GM21367 (cell line): ENCODE measurements around the gene PLA2G1B.
"Not testable (repeated sequence)": the region's sequence is repeated elsewhere in the genome, so short reads cannot be mapped to it uniquely, and the experiment has no call there.

Experiments used
- ATAC-seq: cut with Tn5 transposase; IDR thresholded peaks from one replicate; pipeline ENCODE4 v1.9.1; 2021; ENCODE audit not compliant: unreplicated experiment

Gene PLA2G1B

DNA sequence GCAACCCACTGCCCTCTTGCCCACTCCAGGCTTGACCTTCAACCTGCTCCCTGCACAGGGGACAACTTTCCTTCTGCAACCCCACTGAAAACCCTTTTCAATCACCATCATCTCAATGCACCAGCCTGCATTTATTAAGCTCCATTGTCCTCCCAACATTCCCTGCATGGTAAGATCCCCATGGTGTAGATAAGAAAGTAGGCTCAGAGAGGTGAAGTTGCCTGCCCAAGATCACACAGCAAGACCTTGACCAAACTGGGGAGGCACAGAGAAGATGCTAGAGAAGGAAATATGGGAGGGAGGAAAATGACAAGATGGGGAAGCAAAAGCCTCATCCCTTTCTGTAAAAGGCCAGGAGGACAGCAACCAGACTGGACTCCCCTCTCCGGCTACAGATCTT lies 31.5 kb upstream of the PLA2G1B start:
- ATAC-seq, result no peak

DNA sequence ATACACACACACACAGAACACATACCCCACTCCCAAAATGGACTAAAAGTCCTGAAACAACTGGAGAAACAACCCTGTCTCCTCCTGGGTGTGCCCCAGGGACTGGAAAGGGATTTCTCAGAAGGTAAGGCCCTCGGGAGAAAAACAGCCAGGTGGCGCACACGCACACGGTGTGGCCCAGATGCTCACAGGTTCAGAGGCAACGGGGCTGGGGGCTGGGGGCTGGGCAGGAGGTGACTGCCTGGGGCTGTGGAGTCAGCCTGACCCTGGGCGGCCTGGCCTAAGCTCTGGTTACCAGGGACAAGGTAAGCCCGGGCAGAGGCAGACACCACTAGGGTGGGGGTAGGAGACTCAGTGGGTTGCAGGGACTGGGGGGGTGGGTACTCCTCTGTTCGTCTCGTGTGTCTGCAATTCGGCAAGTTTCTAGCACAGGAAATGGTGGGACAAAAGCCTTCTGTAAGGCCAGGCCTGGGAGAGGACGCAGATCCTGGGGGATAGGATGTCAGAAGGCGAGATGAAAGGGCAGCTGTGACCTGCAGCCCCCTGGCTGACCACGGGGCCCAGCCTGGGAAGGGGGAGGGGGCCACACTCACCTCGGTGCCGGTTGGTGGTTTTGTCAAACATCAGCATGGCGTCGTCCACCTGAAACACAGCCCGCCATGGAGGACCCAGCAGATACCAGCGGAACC lies 31.0 kb upstream of the PLA2G1B start:
- no peak for ATAC-seq

DNA sequence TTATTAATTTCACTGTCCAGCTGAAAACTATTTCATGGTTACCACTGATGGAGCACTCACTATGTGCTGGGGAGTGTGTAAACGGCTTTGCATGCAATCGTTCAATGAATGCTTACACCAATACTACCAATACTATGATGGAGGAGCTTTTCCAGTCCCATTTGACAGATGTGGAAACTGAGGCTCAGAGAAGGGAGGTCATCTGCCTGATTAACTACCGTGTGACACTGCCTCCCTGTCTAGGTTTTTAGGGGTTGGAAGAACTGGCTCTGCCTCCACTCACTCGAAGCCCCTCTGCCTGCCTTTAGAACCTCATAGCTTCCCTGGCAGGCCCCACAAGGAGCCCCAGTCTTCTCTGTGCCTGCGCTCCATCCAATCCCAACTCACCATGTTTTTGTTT lies 29.5 kb upstream of the PLA2G1B start:
- no peak for ATAC-seq

DNA sequence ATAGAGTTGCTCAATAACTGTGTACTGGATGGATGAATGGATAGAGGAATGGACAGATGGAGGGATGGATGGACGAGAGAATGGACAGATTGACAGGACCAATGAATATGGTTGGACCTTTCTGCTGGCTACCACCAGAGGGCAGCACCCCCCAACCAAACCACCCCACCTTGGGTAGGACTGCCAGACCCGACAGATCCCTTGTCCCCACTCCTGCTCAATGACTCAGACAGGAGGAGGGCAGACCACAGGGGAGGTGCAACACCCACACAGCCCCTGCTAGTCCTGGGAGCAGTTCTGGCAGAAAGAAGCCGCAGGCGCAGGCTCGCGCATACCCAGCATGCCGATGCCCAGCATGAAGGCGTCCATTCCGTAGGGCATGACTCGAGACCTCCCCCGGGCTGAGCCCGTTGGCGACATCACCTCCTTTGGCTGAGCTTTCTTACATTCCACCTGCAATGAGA lies 29.0 kb upstream of the PLA2G1B start:
- no peak for ATAC-seq

DNA sequence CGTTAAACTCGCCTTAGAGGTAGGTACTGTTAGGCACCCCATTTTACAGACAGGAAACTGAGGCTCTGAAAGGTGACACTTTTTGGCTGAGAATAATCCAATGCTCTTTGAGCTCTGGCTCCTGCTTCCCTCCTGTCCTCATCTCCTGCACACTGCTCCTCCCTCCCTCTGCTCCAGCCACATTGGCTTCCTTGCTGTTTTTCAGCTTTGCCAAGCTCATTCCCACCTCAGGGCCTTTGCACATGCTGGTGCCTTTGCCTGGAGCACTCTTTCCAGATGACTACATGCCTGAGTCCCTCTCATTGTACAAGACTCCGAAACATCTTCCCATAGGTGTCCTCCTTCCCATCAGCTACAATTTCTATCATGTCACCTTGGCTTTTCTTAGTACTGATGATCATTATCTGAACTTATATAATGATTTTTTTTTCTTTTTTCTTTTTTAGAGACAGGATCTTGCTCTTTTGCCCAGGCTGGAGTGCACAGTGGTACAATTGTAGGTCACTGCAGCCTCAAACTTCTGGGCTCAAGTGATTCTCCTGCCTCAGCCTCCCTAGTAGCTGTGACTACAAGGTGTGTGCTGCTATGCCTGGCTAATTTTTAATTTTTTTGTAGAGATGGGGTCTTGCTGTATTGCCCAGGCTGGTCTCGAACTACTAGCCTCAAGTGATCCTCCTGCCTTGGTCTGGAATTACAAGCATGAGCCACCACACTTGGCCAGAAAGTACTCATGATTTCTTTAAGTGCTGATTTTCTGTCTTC lies 26.2 kb upstream of the PLA2G1B start:
- ATAC-seq, result no peak

DNA sequence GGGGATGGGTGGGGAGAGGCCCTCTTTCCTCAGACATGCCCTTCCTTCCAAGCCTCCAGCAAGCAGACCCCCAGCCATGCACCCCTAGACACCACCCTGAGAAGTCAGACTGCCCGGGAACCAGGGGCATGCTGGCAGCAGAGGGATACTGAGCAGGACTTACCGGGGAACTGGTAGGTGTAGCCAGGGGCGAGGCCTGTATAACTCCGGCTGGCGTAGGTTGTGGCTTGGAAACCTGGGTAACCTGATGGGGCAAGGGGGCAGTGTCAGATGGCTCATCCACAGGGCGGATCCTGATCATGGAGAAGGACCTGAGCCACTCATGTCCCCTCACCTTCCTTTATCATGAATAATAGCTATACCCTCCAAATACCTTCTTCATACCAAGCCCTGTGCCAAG lies 25.6 kb upstream of the PLA2G1B start:
- ATAC-seq, result no peak

DNA sequence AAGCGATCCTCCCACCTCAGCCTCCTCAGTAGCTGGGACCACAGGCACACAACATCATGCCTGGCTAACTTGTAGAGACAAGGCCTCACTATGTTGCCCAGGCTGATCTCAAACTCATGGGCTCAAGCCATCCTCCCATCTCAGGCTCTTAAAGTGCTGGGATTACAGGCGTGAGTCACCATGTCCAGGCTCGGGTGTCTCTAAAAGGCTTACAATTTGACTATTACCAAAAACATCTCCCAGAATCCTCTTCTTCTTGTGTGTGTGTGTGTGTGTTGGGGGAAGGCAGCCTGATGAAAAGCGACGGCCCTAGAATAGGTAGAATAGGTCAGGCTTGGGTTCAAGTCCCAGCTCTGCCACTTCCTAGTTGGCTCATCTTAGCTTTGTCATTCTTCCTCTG lies 24.5 kb upstream of the PLA2G1B start:
- no peak for ATAC-seq

DNA sequence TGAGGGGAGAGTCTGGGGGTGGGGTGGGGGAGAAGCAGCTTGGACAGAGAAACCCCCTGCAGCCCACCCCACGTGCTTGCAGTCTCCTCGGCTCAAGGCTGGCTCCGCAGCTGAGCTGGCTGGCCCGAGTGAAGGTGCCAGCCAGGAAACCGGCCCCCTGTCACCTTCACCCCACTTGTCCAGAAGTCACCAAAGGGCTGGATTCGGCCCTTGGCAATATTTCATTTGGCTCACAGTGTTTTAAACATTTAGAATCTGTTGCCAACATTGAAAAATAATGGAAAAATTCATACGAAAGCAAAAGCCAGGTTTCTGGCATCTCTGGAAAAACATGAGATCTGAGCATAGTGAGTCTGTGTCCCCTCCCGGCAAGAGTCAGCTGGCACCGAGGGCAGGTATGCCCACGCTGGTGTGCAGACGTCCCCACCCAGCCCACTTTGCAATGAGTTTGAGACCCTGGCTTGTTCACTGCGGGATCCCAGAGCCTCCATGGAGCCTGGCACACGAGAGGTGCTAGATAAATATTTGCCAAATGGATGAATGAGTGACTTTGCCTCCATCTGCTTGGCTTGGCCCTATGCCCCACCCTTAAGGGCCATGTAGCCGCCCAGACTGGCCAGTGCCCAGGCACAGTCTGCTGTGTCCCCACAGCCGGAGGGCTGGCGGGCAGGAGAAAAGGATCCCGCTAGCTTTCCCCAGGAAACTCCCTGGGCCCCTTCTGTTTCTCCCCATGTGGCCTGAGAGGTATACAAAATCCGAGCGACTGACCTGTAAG lies 23.2 kb upstream of the PLA2G1B start:
- no peak for ATAC-seq

DNA sequence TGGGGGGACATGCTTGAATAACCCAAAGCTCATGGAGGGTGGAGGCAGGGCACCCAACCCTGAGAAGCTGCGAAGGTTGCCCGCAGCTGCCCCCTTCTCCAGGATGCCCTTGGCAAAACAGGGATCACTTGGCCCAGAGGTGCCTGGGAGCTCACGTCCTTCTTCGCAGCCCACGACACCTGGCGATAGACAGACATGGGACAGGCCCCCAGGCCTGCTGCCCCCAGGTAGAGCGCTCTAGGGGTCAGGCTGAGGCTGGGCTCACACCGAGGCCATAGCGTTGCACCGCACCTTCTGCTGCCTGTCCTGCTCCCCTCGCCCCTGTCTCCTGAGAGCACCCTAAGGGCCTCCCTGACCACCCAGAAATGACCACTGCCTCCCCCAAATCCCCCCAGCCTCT lies 20.2 kb upstream of the PLA2G1B start:
- ATAC-seq, result no peak

DNA sequence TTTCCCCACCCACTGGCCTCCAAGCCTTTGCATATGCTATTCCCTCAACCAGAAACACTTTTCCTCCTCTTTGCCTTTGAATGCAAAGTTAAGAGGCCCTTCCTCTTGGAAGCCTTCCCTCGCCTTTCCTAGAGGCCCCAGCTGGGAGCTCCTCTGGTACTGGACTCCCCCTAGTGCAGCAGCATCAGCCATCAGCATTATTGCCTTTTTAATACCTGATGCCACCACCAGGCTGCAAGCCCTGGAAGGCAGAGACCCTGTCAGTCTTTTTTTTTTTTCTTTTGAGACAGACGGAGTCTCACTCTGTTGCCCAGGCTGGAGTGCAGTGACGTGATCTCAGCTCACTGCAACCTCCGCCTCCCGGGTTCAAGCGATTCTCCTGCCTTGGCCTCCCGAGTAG lies 19.1 kb upstream of the PLA2G1B start:
- no peak for ATAC-seq

DNA sequence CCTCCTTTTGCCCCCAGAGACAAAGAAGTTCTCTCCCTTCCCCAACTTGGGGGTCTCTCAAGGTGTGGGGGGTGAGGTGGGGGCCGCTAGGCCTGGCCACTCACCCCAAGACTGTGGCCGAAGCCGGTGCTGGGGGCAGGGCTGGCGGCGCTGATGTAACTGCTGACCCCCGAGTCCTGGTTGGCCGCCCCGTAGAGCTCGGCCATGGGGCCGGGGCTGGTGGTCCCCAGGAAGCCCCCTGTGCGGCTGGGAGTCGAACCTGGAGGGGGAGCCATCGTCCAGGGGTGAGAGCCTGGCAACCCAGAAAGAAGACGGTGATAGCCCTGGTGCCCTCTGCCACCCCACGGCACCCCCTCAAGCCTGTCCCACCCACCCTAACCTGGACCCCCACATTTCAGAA lies 18.5 kb upstream of the PLA2G1B start:
- ATAC-seq, result no peak

DNA sequence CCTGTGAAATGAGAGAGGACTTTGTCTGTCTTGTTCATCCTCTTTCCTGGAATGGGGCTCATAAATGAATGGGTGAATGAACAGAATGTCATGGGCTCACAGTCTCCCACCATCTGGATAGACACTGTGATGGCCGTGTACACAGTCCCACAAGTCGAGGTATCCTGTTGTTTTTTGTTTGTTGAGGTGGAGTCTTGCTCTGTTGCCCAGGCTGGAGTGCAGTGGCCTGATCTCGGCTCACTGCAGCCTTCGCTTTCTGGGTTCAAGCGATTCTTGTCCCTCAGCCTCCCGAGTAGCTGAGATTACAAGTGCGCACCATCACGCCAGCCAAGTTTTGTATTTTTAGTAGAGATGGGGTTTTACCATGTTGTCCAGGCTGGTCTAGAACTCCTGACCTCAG lies 16.1 kb upstream of the PLA2G1B start:
- ATAC-seq, result no peak

DNA sequence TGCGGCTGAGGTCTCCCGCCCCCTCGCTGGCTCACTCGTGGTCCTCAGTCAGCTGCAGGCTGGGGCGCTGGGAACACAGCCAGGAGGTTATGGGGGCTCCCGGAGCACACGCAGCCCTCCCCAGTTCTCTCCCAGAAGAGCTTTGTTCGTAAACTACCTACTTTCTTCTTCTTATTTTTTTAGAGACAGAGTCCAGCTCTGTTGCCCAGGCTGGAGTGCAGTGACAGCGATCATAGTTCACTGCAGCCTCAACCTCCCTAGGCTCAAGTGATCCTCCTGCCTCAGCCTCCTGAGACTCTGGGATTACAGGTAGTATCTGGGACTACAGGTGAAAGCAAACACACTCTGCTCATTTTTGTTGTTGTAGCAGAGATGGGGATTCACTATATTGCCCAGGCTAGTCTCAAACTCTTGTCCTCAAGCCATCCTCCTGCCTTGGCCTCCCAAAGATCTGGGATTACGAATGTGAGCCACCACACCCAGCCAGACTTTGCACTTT lies 15.5 kb upstream of the PLA2G1B start:
- no peak for ATAC-seq

DNA sequence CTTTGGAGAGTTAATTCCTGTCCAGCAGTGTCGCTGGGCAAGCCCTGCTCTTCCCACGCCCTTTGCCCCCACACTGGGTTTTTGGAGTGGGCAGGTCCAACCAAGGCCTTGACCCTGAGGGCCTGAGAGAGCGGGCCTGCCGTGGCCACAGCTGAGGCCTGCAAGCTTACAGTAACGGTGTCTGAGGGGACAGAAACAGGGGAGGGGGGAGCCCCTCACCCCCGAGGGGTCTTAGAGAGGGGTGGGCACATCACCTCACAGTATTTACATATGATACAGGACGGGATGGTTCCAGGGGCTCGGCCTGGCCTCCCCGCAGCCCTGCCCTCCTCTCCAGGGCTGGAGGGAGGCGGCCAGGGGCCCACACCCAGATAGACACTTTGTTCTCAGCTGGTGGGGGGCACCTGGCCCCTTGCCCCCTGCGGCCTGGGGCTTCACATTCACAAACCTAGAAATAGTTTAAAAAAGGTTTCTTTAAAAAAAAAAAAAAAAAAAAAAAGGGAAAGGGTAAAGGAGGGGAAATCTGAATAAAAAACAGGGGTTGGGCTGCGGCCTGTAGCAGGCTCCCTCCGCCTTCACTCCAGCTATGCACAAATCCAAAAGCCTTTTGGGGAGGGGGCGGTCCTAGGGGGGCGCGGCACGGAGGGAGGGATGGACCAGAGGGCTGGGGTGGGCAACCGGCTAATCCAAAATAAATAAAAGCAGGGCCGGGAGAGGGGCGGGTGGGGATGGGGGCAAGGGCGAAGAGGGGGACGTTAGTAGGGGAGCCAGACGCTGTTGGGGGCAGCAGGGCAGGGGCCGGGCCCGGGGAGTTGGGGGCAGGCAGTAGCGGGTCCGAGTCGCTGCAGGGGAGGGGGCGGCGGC lies 14.8 kb upstream of the PLA2G1B start:
- ATAC-seq, result no peak

DNA sequence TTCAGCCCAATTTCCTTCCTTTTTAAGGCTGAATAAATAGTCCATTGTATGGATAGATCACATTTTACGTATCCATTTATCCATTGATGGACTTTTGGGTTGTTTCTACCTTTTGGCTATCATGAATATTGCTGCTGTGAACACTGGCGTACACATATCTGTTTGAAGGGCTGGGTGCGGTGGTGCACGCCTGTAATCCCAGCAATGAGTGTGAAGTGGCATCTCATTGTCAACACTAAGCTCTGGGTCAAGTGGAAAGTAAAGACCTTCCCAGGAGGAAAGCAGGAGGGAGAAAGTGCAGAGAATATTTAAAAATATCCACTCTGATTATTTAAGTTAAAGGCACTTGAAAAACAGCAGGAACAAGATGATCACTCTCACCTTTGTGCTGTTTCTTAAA lies 11.7 kb upstream of the PLA2G1B start:
- ATAC-seq, result no peak

DNA sequence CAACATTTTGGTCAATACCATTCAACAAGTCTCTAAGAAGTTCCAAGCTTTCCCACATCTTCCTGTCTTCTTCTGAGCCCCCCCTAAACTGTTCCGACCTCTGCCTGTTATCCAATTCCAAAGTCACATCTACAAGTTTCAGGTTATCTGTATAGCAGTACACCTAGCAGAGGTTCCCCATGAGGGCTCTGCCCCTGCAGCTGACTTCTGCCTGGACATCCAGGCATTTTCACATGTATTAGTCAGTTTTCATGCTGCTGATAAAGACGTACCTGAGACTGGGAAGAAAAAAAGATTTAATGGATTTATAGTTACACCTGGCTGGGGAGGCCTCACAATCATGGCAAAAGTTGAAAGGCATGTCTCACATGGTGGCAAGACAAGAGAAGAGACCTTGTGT lies 10.2 kb upstream of the PLA2G1B start:
- no peak for ATAC-seq

DNA sequence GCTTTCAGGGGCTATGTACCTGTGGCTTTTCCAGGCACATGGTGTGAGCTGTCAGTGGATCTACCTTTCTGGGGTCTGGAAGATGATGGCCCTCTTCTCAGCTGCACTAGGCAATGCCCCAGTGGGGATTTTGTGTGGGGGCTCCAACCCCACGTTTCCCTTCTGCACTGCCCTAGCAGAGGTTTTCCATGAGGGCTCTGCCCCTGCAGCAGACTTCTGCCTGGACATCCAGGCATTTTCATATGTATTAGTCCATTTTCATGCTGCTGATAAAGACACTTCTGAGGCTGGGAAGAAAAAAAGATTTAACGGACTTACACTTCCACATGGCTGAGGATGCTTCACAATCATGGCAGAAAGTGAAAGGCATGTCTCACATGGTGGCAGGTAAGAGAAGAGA lies 8.8 kb upstream of the PLA2G1B start:
- not testable (repeated sequence) for ATAC-seq

DNA sequence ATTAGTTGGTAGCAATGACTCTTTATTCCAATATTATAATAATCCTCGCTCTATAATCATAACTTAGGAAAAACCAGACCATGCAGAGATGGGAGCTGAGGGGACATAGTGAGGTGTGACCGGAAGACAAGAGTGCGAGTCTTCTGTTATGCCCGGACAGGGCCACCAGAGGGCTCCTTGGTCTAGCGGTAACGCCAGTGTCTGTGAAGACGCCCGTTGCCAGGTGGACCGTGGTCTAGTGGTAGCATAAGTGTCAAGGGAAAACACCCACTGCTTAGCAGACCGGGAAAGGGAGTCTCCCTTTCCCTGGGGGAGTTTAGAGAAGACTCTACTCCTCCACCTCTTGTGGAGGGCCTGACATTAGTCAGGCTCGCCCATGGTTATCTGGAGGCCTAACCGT lies 7.9 kb upstream of the PLA2G1B start:
- not testable (repeated sequence) for ATAC-seq

DNA sequence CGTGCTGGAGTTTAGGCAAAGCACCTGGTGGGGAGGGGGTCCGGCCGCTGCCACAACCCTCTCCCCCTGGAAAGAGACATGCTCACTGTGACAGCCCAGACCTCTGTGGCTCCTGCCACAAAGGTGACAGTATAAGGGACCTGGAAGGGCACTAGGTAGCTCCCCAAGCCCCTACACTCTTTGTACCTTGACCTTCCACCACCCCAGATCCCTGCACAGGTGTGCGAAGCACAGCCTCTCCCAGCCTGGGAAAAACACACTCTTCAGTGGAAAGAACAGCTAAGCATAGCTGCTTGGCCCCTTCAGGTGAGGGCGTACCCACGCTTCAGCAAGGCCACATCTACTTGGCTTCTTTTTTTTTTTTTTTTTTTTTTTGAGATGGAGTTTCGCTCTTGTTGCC lies 4.9 kb upstream of the PLA2G1B start:
- no peak for ATAC-seq

DNA sequence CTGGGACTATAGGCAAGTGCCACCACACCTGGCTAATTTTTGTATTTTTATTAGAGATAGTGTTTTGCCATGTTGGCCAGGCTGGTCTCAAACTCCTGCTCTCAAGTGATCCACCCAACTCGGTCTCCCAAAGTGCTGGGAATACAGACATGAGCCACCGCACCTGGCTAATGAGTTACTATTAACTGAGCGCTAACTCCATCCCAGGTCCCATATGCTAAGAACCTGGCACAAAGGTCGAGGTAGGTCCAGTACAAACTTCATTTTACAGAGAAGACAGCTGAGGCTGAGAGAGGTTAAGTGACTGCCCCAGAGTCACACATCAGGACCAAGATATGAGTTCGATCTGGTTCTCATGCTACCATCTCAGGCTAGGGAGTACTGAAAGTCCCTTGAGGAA lies 4.5 kb upstream of the PLA2G1B start:
- ATAC-seq, result no peak

DNA sequence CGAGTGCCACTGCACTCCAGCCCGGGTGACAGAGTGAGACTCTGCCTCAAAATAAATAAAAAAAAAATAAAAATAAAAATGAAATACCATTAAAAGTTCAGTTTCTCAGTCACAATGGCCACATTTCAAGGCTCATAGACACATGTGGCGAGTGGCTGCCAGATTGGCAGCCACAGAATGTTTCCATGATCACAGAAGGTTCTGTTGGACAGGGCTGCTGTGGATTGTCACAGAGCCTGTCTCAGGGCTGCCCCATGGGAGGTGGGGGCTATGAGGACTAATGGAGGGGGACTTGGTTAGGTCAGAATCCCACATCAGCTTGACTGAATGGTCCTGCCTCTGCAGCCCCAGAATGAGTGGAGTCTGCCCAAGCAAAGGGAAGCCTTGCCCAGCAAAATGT lies 3.8 kb upstream of the PLA2G1B start:
- ATAC-seq, result no peak
